CD4-positive, alpha-beta T cell (primary cell): ENCODE results near the gene LRRK1. TPM values are rescaled to one million over a fixed set of nuclear protein-coding genes. Genes with fewer than 3 reads are reported as not detected.

Experiments
- ATAC-seq: fragments of 200-7000 bp; cut with Tn5 transposase; one replicate; pipeline ENCODE4 v1.10.0; 2022; ENCODE audit warnings: mild to moderate bottlenecking; ENCODE audit not compliant: poor library complexity
- CTCF ChIA-PET: fragments of 350-600 bp; sonication (Branson Sonifier 250); formaldehyde crosslinking; loops from one replicate; lab custom pipeline; 2021; ENCODE audit warnings: antibody characterized with exemption, inconsistent platforms; lab: Charles Lee
- POLR2A ChIA-PET: fragments of 350-600 bp; sonication (Branson Sonifier 250); formaldehyde crosslinking; loops from one replicate; lab custom pipeline; 2021; ENCODE audit warnings: antibody characterized with exemption, inconsistent platforms; lab: Charles Lee
- DNase-seq, 14 experiments: peaks; one replicate each; pipeline ENCODE4 v3.0.0-alpha.2; 2013 to 2020; ENCODE audit warnings: mixed read lengths in 2 of 14
- H3K27ac ChIP-seq, 2 donors: one replicate each; pipeline versions ENCODE4 v1.5.1 to v1.7.0; 2013; ENCODE audit warnings: low read length in 2 of 2, low read depth in 1 of 2, mild to moderate bottlenecking in 1 of 2
- H3K27me3 ChIP-seq, 2 experiments: 1 replicate in 1 of 2; 2 replicates in 1 of 2; pipeline versions ENCODE4 v1.6.1 to v1.7.0; 2013; ENCODE audit warnings: low read length in 2 of 2, control low read depth in 1 of 2, mild to moderate bottlenecking in 1 of 2, moderate library complexity in 1 of 2; ENCODE audit not compliant: insufficient read depth in 2 of 2, control insufficient read depth in 1 of 2
- H3K36me3 ChIP-seq: one replicate; pipeline ENCODE4 v1.6.1; 2013; ENCODE audit warnings: low read length, control low read depth; ENCODE audit not compliant: insufficient read depth
- H3K4me1 ChIP-seq: one replicate; pipeline ENCODE4 v1.6.1; 2013; ENCODE audit warnings: low read length, control low read depth; ENCODE audit not compliant: insufficient read depth
- H3K4me3 ChIP-seq: one replicate; pipeline ENCODE4 v1.5.1; 2013; ENCODE audit warnings: mild to moderate bottlenecking, low read length, moderate library complexity
- H3K9me3 ChIP-seq, 2 experiments: 1 replicate in 1 of 2; 2 replicates in 1 of 2; pipeline versions ENCODE4 v1.6.1 to v1.7.0; 2013; ENCODE audit warnings: low read length in 2 of 2, mild to moderate bottlenecking in 2 of 2, control low read depth in 1 of 2, moderate library complexity in 1 of 2; ENCODE audit not compliant: control insufficient read depth in 1 of 2, insufficient read depth in 1 of 2
- H3K27ac Mint-ChIP-seq: one replicate; pipeline ENCODE4 v1.8.0; 2020; ENCODE audit warnings: mixed read lengths
- H3K27me3 Mint-ChIP-seq: one replicate; pipeline ENCODE4 v1.8.0; 2021; ENCODE audit warnings: mixed read lengths
- H3K36me3 Mint-ChIP-seq: one replicate; pipeline ENCODE4 v1.8.0; 2021; ENCODE audit warnings: low read depth, mixed read lengths
- H3K4me1 Mint-ChIP-seq: one replicate; pipeline ENCODE4 v1.8.0; 2021; ENCODE audit warnings: low read depth, mixed read lengths
- H3K4me3 Mint-ChIP-seq: one replicate; pipeline ENCODE4 v1.8.0; 2020; ENCODE audit warnings: mild to moderate bottlenecking, mixed read lengths
- H3K9me3 Mint-ChIP-seq: one replicate; pipeline ENCODE4 v1.8.0; 2020; ENCODE audit warnings: mixed read lengths
- intact Hi-C, 2 experiments: fragments of 100-400 bp; cut with DNase I in 1 of 2; cut with micrococcal nuclease in 1 of 2; formaldehyde crosslinking; loops; one replicate each; pipeline versions ENCODE4 v1.15.1 to v1.9.0; 2023 to 2025; cut with DNase I, micrococcal nuclease
- total RNA-seq, 174 experiments: library from RNA in 2 of 174; stranded (reverse) in 2 of 174; gene quantifications; one replicate each; pipeline ENCODE4 v1.2.3 and lab custom pipeline; 2021 to 2026
- TF ChIP-seq, protein P1 (sequence below): fragments of 200-600 bp; IDR thresholded peaks from one replicate; pipeline ENCODE4 v1.8.0; 2022; ENCODE audit warnings: antibody characterized with exemption, mild to moderate bottlenecking

LRRK1 gene
- total RNA-seq, 2 experiments from 2014 or later = 0.60 to 0.73 TPM

DNA sequence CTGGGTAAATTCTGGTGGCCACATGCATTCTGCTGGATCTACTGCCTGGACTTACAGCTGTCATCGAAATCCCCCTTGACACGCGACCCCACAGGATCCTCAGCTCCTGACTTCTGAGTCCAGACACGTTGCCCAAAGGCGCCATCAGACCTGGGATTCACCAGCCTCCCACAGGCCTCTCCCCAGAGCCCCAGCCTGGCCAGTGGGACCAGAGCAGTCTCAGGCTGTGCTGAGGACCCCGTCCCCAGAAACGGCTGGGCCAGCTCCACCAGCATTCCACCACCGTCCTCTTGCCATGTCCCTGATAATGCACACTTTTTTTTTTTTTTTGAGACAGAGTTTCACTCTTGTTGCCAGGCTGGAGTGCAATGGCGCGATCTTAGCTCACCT, 166.1 kb downstream of the LRRK1 start:
- Mint-ChIP-seq H3K36me3 (no peaks in the 10 kb centered on the region), H3K9me3 (no peaks in the 10 kb centered on the region), H3K27me3 (no peaks in the 10 kb centered on the region), H3K4me1 (no peaks in the 10 kb centered on the region), H3K4me3 (no peak overlapping the region), H3K27ac (no peak overlapping the region)
- ChIA-PET POLR2A (no interaction called here), CTCF (interaction anchor here (3.1 kb wide), 1 partner anchor 173 kb away, joined by 9 read pairs; no protein-coding TSS in a partner anchor)
- H3K4me3 ChIP-seq = no peak overlapping the region
- H3K27ac ChIP-seq = no peak overlapping the region
- no peak for DNase-seq
- intact Hi-C loops = loop anchor here in 1 of 2 experiments (5.0 kb wide), 2 partner anchors 78 to 567 kb away; partner anchors contain the start of gene TM2D3
- peaks cover 7% of the 10 kb centered on the region for H3K4me1 ChIP-seq
- TF ChIP-seq, protein P1, sequence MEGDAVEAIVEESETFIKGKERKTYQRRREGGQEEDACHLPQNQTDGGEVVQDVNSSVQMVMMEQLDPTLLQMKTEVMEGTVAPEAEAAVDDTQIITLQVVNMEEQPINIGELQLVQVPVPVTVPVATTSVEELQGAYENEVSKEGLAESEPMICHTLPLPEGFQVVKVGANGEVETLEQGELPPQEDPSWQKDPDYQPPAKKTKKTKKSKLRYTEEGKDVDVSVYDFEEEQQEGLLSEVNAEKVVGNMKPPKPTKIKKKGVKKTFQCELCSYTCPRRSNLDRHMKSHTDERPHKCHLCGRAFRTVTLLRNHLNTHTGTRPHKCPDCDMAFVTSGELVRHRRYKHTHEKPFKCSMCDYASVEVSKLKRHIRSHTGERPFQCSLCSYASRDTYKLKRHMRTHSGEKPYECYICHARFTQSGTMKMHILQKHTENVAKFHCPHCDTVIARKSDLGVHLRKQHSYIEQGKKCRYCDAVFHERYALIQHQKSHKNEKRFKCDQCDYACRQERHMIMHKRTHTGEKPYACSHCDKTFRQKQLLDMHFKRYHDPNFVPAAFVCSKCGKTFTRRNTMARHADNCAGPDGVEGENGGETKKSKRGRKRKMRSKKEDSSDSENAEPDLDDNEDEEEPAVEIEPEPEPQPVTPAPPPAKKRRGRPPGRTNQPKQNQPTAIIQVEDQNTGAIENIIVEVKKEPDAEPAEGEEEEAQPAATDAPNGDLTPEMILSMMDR = no peak
- no peaks in the 10 kb centered on the region for H3K36me3 ChIP-seq
- ATAC-seq = no peak
- H3K9me3 ChIP-seq = peaks cover 0 to 2% of the 10 kb centered on the region in 2 experiments
- H3K27me3 ChIP-seq = peaks cover 0 to 3% of the 10 kb centered on the region in 2 experiments

DNA sequence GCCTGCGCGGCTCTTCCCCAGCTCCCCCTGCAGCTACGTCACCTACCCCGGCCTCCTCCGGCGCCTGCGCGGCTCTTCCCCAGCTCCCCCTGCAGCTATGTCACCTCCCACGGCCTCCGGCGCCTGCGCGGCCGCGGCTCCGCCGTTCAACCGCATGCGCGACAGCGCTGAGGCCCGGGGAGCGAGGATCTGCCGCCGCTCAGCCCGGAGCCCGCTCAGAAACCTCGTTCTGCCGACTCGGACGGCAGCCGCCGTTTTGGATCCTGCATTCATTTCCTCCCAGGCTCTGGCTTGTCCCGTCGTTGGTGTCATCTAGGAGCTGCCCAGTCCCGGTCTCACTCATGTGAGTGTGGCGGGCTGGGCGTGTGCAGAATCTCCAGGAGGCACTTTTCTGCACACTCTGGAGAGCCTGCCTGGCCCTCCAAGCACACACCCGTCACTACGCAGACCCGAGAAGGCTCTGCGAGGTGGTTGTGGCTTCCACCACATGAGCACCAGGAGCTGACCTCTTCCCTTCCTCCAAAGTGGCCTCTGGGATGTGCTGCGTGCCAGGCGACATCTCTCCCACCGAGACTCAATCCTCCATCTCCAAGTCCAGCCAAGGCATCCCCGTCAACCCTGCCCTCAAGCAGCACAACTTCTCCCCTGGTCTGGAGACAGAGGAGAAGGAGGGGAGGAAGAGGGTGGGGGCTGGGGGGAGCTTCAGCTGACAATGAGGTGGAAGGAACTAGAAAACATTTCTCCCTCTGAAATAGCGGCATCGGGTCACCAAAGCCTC, 167.4 kb downstream of the LRRK1 start:
- intact Hi-C loops = loop anchor here in 1 of 2 experiments (5.0 kb wide), 2 partner anchors 79 to 566 kb away; partner anchors contain the start of gene TM2D3
- DNase-seq (no peak), ATAC-seq (no peak)
- Histone ChIP-seq H3K9me3 (peaks cover 0 to 4% of the 10 kb centered on the region in 2 experiments), H3K27me3 (peaks cover 0 to 3% of the 10 kb centered on the region in 2 experiments), H3K36me3 (no peaks in the 10 kb centered on the region), H3K4me3 (no peak overlapping the region), H3K27ac (no peak overlapping the region), H3K4me1 (peaks cover 7% of the 10 kb centered on the region)
- Mint-ChIP-seq H3K27me3 (no peaks in the 10 kb centered on the region), H3K27ac (no peak overlapping the region), H3K36me3 (no peaks in the 10 kb centered on the region), H3K4me3 (no peak overlapping the region), H3K4me1 (no peaks in the 10 kb centered on the region), H3K9me3 (no peaks in the 10 kb centered on the region)
- ChIA-PET POLR2A (no interaction called here), CTCF (interaction anchor here (3.1 kb wide), 1 partner anchor 172 kb away, joined by 9 read pairs; no protein-coding TSS in a partner anchor)
- TF ChIP-seq, protein P1 = no peak

DNA sequence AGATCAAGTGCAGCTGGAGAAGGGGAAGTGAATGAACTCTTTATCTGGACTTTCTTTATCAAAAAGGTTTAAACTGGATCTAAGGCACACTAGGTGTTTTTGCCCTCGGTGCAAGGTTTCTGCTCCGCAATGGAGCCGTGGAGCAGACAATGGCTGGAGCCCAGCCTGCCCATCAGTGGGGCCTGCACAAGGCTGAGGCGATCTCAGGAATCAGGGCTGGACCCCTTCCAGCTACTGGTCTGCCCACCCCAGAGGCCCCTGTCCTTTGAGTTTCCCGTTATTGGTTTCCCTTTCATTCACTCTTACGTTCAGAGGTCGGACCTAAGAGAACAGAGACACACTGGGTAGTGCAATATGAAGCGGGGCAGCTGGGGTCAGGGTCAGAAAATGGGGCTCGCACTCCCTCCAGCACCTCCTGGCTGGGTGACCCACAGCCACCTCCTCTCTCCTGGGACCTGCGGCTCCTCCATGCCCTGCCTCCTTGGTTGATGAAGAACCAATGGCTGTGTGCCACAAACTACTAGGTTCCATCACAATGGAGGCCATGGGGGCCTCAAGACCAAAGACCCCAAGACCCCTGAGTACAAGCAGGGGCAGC, 168.1 kb downstream of the LRRK1 start:
- Histone ChIP-seq H3K27ac (no peak overlapping the region), H3K27me3 (peaks cover 0 to 3% of the 10 kb centered on the region in 2 experiments), H3K36me3 (no peaks in the 10 kb centered on the region), H3K4me3 (no peak overlapping the region), H3K9me3 (peaks cover 0 to 4% of the 10 kb centered on the region in 2 experiments), H3K4me1 (peaks cover 7% of the 10 kb centered on the region)
- Mint-ChIP-seq H3K36me3 (no peaks in the 10 kb centered on the region), H3K27me3 (no peaks in the 10 kb centered on the region), H3K9me3 (no peaks in the 10 kb centered on the region), H3K27ac (no peak overlapping the region), H3K4me3 (no peak overlapping the region), H3K4me1 (no peaks in the 10 kb centered on the region)
- DNase-seq (no peak), ATAC-seq (no peak)
- intact Hi-C loops = loop anchor here in 1 of 2 experiments (5.0 kb wide), 2 partner anchors 80 to 565 kb away; partner anchors contain the start of gene TM2D3
- POLR2A ChIA-PET = no interaction called here
- CTCF ChIA-PET = interaction anchor here (3.1 kb wide), 1 partner anchor 171 kb away, joined by 9 read pairs; no protein-coding TSS in a partner anchor
- TF ChIP-seq, protein P1 = no peak
